NCI-H69 (cell line): Measurements from ENCODE around the gene GRAPL.
"Not testable (repeated sequence)": the region's sequence is repeated elsewhere in the genome, so short reads cannot be mapped to it uniquely, and the experiment has no call there.

Experiments
- DNase-seq: peaks from one replicate; lab custom pipeline; 2025; lab: John Stamatoyannopoulos, UW

Gene GRAPL

DNA sequence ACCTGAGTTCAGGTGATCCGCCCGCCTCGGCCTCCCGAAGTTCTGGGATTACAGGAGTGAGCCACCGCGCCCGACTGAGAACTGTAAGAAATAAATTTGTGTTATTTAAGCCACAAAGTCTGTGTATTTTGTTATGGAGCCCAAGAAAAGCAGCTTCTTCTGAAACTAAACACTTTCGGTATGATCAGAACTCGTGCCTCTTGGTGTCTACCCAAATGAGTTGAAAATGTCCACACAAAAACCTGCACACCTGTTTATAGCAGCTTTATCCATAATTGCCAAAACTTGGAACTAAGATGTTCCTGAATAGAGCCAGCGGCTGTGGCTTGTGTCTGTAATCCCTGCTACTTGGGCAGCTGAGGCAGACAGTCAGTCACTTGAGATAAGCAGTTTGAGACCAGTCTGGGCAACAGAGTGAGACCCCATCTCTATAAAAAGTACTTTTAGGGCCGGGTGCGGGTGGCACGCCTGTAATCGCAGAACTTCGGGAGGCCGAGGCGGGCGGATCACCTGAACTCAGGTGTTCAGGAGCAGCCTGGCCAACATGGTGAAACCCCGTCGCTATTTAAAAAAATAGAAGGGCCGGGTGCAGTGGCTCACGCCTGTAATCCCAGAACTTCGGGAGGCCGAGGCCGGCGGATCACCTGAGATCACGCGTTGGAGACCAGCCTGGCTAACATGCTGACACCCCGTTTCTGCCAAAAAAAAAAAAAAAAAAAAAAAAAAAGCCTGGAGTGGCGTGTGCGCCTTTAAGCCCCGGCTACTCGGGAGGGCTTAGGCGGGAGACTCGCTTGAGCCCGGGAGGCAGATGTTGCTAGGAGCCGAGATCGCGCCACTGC is 61.7 kb downstream of the GRAPL start:
- DNase-seq: not testable (repeated sequence)

DNA sequence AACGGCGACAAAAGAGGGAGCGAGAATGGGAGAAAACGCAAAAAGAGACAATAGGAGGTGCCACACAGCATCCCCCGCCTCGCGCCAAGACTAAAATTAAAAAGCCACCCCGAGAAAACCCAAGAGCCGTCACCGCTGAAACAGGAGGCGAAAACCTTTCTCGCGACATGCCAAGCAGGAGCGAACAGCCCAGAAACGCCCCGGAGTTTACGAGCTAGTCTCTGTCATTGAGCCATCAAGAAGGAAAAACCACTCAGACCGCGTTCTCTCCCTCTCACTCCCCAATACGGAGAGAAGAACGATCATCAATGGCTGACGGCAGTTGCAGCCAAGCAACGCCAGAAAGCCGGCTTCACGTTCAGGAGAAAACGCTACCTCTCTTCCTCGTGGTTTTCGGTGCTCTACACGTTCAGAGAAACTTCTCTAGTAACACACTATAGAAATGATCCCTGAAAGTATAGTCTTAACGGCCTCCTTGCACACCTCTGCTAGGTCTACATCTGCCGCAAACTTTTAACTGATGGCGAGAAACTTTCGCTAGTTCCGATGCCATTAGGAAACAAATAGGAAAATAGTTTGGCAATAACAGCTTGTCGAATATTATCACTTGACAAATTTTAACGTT is 62.5 kb downstream of the GRAPL start:
- not testable (repeated sequence) for DNase-seq

DNA sequence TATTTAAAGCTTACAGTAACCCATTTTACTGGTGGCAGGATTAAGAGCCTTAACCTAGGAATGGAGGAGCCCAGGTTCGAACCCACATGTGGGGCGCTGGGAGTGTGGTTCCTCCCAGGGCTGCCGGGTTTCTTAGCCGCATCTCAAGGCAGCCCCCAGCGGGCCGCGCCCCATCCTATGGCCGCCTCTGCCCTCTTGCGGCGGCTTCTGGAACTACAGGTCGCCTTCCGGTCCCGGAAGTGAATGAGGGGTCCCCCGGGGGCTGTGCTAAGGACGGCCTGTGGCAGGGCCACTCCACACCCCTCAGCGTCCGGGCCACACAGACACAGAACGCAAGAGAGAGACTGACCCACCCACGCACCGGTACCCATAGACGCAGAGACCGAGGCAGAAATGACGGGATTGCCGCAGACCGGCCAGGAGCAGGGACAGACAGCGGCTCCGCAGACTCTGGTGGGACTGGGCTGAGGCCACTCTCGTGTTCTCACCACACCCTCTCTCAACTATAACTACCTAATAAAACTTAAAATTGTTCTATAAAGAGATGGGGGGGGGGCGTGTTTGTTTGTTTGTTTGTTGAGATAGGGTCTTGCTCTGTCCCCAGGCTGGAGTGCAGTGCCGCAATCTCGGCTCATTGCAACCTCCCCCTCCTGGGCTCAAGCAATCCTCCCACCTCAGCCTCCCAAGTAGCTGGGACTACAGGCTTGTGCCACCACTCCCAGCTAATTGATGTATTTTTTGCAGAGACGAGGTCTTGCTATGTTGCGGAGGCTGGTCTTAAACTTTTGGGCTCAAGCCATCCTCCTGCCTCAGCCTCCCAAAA is 69.2 kb downstream of the GRAPL start:
- DNase-seq: not testable (repeated sequence)

DNA sequence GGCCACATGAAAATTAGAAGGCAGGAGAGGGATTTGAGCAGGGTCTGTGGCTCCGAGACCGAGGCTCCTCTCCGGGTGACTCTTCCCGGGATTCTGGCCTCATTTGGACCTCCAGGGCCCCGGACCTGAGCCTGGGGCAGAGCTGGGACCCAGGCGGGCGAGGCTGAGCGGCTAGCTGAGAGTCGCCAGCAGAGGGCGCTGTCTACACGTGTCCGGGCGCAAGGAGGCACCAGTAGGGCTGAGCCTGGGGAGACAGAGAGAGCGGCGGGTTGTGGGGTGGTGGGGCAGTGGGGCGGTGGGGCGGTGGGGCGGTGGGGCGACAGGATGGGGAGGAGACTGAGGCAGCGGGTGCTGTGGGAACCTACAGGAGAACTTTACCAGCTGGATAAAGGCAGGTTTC is 75.1 kb downstream of the GRAPL start:
- DNase-seq: not testable (repeated sequence)

DNA sequence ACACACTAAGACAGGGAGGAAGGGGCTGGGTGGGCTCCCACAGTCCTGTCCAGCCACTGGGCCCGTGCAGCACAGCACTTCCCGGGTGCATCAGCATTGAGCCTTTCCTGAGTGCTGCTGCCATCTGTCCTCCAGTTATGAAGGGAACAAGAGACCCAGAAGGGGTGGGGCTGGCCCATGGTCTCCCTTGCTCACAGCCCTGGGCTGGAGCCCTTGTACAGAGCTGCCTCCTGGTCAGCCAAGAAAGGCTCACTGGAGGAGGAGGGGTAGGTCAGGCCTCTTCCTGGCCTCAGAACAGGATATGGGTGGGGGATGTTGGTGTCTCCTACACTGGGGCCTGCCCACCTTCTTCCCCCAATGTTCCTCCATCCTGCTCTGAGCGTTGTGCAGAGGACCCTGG is 76.0 kb downstream of the GRAPL start:
- not testable (repeated sequence) for DNase-seq
